HepG2 (cell line): ENCODE results near the gene HOMEZ. TPM values are rescaled to one million over a fixed set of nuclear protein-coding genes. Genes with fewer than 3 reads are reported as not detected.
A peak's percentile ranks its signal among the peaks of the same experiment; 100 is the strongest.

ENCODE experiments used
- ATF7-NPFF ChIP-seq: sonication (generic); formaldehyde crosslinking; IDR thresholded peaks from 2 replicates; pipeline ENCODE4 v1.8.1; 2023; ENCODE audit warnings: mild to moderate bottlenecking, low read depth, missing genetic modification reagents, moderate library complexity
- FOXC1 ChIP-seq: sonication (generic); formaldehyde crosslinking; IDR thresholded peaks from 2 replicates; pipeline ENCODE4 v1.8.0; 2022; ENCODE audit warnings: mild to moderate bottlenecking, missing genetic modification reagents, borderline replicate concordance
- JUND ChIP-seq: sonication (generic); formaldehyde crosslinking; IDR thresholded peaks from 2 replicates; pipeline ENCODE4 v1.8.0; 2022; ENCODE audit warnings: mild to moderate bottlenecking, missing genetic modification reagents
- MED1 ChIP-seq: sonication (generic); formaldehyde crosslinking; IDR thresholded peaks from 2 replicates; pipeline ENCODE4 v1.4.0; 2020; ENCODE audit warnings: missing genetic modification reagents
- PHF5A ChIP-seq: IDR thresholded peaks from one replicate; pipeline ENCODE4 v1.6.1; 2018; ENCODE audit warnings: low read depth, missing genetic modification reagents; ENCODE audit not compliant: unreplicated experiment
- PLSCR1 ChIP-seq: sonication (generic); formaldehyde crosslinking; IDR thresholded peaks from 2 replicates; pipeline ENCODE4 v1.5.0; 2020; ENCODE audit warnings: missing genetic modification reagents, mild to moderate bottlenecking, borderline replicate concordance
- REPIN1 ChIP-seq: sonication (generic); formaldehyde crosslinking; IDR thresholded peaks from 2 replicates; pipeline ENCODE4 v1.8.0; 2022; ENCODE audit warnings: missing genetic modification reagents, low read depth, mild to moderate bottlenecking, borderline replicate concordance
- RFXAP ChIP-seq: sonication (generic); formaldehyde crosslinking; IDR thresholded peaks from 2 replicates; pipeline ENCODE4 v1.4.0; 2020; ENCODE audit warnings: missing genetic modification reagents, borderline replicate concordance
- YY1 ChIP-seq: IDR thresholded peaks from 2 replicates; pipeline ENCODE4 v1.6.1; 2011; ENCODE audit warnings: low read length, low read depth, moderate library complexity, mild to moderate bottlenecking; ENCODE audit not compliant: insufficient read depth, insufficient replicate concordance
- ZFP90 ChIP-seq: sonication (generic); formaldehyde crosslinking; IDR thresholded peaks from 2 replicates; pipeline ENCODE4 v1.8.0; 2022; ENCODE audit warnings: missing genetic modification reagents, mild to moderate bottlenecking, inconsistent platforms, borderline replicate concordance
- ZNF142 ChIP-seq: sonication (generic); formaldehyde crosslinking; IDR thresholded peaks from 2 replicates; pipeline ENCODE4 v1.4.0; 2020; ENCODE audit warnings: missing genetic modification reagents
- ZNF530 ChIP-seq: sonication (generic); formaldehyde crosslinking; IDR thresholded peaks from 2 replicates; pipeline ENCODE4 v1.5.0; 2020; ENCODE audit warnings: low read depth, mild to moderate bottlenecking, missing genetic modification reagents
- ZSCAN25 ChIP-seq: sonication (generic); formaldehyde crosslinking; IDR thresholded peaks from 2 replicates; pipeline ENCODE4 v1.8.0; 2022; ENCODE audit warnings: mild to moderate bottlenecking, missing genetic modification reagents
- polyA plus RNA-seq, 8 experiments: library from polyadenylated mRNA; depleted of rRNA in 3 of 8; stranded (reverse) in 7 of 8; unstranded in 1 of 8; fragments of >200 nt; fragmentation: Illumina TruSeq in 4 of 8; extraction: Trizol in 4 of 8; gene quantifications; 2 replicates each; pipeline versions ENCODE4 v1.2.1 to v1.2.3, GENCODE V29; 2011 to 2016; ENCODE audit warnings: low read depth in 4 of 8, missing spikeins in 1 of 8, mixed read lengths in 1 of 8; ENCODE audit not compliant: insufficient read depth in 1 of 8
- total RNA-seq, 5 experiments: library from RNA; depleted of rRNA; stranded (reverse); fragments of >200 nt; fragmentation: Illumina TruSeq; extraction: Trizol; gene quantifications; 2 replicates each; pipeline ENCODE4 v1.2.3, GENCODE V29; 2016; ENCODE audit warnings: low read depth in 1 of 5
- TF ChIP-seq, protein P1 (sequence below): IDR thresholded peaks from 2 replicates; pipeline ENCODE4 v1.6.1; 2016; ENCODE audit warnings: missing genetic modification reagents, missing compliant biosample characterization
- TF ChIP-seq, protein P2 (sequence below): sonication (generic); formaldehyde crosslinking; IDR thresholded peaks from 2 replicates; pipeline ENCODE4 v1.4.0; 2020; ENCODE audit warnings: missing genetic modification reagents, borderline replicate concordance

The HOMEZ gene
- total and polyA plus RNA-seq, 2 of the 13 experiments (the other 11 are each of a cell fraction or from before 2014, with no cell fraction given), result 14.5 to 31.8 TPM

- TF ChIP-seq FOXC1 (CRISPR knock-in tag) (peak; percentile 90; the same call in 1 of the 2 replicates), MED1 (CRISPR knock-in tag) (peak; percentile 27), PHF5A (CRISPR knock-in tag) (peak; percentile 20), ATF7-NPFF (CRISPR knock-in tag) (no peak), JUND (0 out of 2 replicates have a peak, but pooled peaks have one; percentile 26), ZFP90 (CRISPR knock-in tag) (no peak; the same call in 1 of the 2 replicates), YY1 (peak; percentile 9), PLSCR1 (no peak), ZNF142 (CRISPR knock-in tag) (peak; percentile 71; the same call in 1 of the 2 replicates), RFXAP (CRISPR knock-in tag) (peak; percentile 64; the same call in 1 of the 2 replicates), ZNF530 (CRISPR knock-in tag) (no peak), ZSCAN25 (CRISPR knock-in tag) (peak; percentile 12; the same call in 1 of the 2 replicates), REPIN1 (CRISPR knock-in tag) (peak; percentile 70)
- TF ChIP-seq, protein P1, sequence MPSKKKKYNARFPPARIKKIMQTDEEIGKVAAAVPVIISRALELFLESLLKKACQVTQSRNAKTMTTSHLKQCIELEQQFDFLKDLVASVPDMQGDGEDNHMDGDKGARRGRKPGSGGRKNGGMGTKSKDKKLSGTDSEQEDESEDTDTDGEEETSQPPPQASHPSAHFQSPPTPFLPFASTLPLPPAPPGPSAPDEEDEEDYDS (CRISPR knock-in tag), result peak; percentile 11
- TF ChIP-seq, protein P2, sequence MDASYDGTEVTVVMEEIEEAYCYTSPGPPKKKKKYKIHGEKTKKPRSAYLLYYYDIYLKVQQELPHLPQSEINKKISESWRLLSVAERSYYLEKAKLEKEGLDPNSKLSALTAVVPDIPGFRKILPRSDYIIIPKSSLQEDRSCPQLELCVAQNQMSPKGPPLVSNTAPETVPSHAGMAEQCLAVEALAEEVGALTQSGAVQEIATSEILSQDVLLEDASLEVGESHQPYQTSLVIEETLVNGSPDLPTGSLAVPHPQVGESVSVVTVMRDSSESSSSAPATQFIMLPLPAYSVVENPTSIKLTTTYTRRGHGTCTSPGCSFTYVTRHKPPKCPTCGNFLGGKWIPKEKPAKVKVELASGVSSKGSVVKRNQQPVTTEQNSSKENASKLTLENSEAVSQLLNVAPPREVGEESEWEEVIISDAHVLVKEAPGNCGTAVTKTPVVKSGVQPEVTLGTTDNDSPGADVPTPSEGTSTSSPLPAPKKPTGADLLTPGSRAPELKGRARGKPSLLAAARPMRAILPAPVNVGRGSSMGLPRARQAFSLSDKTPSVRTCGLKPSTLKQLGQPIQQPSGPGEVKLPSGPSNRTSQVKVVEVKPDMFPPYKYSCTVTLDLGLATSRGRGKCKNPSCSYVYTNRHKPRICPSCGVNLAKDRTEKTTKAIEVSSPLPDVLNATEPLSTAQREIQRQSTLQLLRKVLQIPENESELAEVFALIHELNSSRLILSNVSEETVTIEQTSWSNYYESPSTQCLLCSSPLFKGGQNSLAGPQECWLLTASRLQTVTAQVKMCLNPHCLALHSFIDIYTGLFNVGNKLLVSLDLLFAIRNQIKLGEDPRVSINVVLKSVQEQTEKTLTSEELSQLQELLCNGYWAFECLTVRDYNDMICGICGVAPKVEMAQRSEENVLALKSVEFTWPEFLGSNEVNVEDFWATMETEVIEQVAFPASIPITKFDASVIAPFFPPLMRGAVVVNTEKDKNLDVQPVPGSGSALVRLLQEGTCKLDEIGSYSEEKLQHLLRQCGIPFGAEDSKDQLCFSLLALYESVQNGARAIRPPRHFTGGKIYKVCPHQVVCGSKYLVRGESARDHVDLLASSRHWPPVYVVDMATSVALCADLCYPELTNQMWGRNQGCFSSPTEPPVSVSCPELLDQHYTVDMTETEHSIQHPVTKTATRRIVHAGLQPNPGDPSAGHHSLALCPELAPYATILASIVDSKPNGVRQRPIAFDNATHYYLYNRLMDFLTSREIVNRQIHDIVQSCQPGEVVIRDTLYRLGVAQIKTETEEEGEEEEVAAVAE (CRISPR knock-in tag), result peak; percentile 77
These were observed 35.9 kb upstream of the HOMEZ start (continued) for GRCh38 chr14:23321572-23322547.
